GM12892 (cell line): ENCODE measurements around the gene CBFA2T3.

Experiments
- POLR2A ChIP-seq: IDR thresholded peaks from 2 replicates; pipeline ENCODE4 v1.6.1; 2011; ENCODE audit warnings: low read depth, low read length, control low read depth
- POLR2AphosphoS5 ChIP-seq: IDR thresholded peaks from 2 replicates; pipeline ENCODE4 v1.6.1; 2011; ENCODE audit warnings: low read depth, low read length, control low read depth
- TAF1 ChIP-seq: IDR thresholded peaks from 2 replicates; pipeline ENCODE4 v1.6.1; 2011; ENCODE audit warnings: low read depth, mild to moderate bottlenecking, control low read depth, low read length, borderline replicate concordance

DNA sequence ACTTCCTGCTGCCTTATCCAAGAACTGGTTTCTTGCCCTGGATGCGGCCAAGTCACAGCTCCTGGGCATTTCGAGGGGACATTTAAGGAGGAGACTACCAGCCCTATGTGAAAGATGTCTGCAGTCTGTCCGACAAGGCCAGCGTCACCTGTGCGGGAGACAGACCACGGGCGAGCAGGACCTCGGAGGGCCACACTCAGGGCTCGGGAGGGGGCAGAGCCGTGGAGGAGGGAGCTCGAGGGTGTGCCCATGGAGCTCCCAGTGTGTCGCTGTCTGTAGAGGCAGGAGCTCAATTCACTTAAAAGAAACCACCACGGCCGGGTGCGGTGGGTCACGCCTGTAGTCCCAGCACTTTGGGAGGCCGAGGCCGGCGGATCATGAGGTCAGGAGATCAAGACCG lies 33.3 kb downstream of the CBFA2T3 start:
- TF ChIP-seq POLR2A (no peak), POLR2AphosphoS5 (no peak), TAF1 (no peak)
